ENCODE data around the gene RUFY1. TPM values are rescaled to one million over a fixed set of nuclear protein-coding genes. Genes with fewer than 3 reads are reported as not detected.
A peak's percentile ranks its signal among the peaks of the same experiment; 100 is the strongest.

Gene RUFY1
- total RNA-seq, 1 donor from 2014 or later, result 20.5 TPM

DNA sequence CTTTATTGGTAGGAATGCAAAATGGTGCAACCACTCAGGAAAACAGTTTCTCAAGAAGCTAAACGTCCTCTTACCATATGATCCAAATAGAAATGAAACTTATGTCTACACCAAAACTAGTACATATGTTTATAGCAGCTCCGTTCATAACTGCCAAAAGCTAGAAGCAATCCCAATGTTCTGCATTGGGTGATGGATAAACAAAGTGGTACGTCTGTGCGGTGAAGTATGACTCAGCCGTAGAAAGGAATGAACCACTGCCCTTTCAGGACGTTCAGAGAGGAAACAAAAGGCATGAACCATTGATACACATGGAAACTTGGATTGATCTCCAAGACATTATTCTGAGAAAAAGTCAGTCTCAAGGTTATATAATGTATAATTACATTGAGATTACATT lies 45.6 kb downstream of the RUFY1 start:
- DNase-seq (no peak), ATAC-seq (ENCODE audit: poor library complexity) (no peak)
- intact Hi-C loops (cut with DNase I), result no loop called here

DNA sequence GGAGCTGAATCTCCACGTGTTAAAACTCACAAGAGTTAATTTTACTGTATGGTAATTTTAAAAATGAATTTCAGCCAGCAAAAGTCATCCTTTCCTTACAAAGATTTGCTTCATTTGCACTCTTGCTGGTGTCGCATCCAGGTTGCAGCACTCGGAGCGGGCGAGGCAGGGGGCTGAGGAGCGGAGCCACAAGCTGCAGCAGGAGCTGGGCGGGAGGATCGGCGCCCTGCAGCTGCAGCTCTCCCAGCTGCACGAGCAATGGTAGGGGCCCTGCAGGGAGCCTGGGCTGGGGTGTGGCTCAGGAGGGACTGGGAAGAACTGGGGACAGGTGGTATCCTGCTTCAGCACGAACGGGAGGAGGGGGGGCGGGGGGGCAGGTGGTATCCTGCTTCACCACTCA lies 46.1 kb downstream of the RUFY1 start:
- intact Hi-C loops (cut with DNase I), result no loop called here
- ATAC-seq (ENCODE audit: poor library complexity) (no peak), DNase-seq (no peak)

DNA sequence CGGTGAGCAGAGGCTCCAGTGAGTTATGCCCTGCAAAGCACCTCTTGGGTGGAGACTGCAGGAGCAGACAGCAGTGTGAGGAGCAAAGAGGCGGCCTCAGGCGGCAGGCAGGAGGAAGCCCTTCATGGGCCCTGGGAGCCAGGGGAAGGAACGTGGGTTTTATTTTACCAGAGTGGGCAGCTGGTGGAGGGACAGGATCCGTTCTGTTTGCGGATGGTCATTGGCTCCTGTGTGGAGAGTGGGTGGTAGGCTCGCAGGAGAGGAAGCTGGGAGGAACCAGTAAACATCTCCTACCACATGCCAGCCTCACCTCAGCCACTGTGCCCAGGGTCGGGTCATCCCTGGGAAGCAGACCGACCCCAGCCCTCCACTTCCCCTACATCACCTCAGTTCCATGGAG lies 48.7 kb downstream of the RUFY1 start:
- intact Hi-C loops (cut with DNase I), result no loop called here
- DNase-seq (no peak), ATAC-seq (ENCODE audit: poor library complexity) (no peak)

DNA sequence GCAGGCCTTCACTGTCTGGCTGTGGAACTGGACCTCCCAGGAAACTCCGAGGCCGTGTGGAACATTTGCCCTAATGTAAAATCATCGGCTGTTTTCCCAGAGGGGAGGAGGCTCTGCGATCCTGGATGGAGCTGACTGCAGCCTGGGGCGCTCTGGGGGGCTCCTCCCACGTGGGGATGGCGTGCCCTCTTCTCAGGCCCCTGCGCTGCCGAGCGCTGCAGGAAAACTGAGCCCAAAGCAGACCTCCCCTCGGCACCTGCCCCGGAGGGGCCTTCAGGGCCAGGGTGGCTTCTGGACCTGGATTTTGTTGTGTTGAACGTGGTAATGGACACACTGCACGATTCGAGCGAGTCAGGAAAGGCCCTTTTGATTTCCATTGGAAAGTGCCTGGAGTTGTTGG lies 49.2 kb downstream of the RUFY1 start:
- intact Hi-C loops (cut with DNase I), result no loop called here
- DNase-seq (no peak), ATAC-seq (ENCODE audit: poor library complexity) (no peak)

DNA sequence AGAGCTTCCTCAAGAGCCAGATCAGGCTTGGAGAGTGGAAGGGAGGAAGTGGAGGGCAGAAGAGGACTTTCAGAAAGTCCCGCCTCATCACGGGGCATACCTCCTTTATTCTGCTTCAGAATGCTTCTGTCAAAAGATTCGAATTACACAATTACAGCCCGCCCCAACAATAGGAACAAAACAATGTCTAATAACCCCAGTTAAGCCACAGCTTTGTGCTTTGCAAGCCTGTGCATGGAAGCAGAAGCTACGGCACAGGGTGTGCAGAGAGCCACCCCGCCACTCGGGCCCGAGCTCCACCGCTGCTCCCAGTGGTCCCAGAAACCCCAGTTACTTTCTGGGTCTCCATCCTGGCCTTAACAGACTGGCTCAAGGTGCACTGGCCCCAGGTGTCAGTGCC lies 49.6 kb downstream of the RUFY1 start:
- intact Hi-C loops (cut with DNase I), result no loop called here
- ATAC-seq (ENCODE audit: poor library complexity), result no peak

DNA sequence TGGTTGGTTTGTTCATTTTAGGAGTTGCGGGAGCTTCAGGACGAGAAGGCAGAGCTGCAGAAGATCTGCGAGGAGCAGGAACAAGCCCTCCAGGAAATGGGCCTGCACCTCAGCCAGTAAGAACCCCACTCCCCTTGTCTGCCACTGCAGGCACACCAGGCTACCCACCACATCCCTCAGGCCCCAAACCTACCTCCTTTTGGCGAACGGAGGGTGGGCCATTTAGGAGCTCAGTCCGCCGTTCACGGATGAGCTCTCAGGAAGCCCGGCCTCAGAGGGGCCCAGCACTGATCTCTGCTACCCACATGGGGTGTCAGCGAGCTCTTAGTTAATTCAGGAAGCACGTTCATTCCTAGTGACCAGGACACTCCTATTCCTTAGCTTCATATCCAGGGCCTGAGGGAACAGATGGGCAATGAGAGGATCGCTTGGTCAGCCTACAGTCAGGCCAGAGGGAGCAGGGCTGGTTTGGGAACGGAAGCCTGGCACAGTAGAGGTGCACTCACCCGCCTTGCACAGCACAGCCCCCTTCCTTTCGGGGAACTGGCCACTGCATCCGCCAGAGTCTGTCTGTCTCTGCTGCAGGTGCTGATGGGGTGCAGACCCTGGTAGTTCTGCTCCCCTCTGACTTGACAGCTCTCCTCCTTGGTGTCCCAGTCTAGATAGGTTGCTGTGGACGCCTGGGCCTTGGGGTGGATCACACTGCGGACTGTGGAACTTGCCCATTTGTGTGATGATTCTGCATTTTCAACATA lies 51.7 kb downstream of the RUFY1 start:
- no peak for ATAC-seq (ENCODE audit: poor library complexity)
- intact Hi-C loops (cut with DNase I), result no loop called here
- DNase-seq, result no peak

More for the DNA sequence above, 49.6 kb downstream of the RUFY1 start:
- no peak for DNase-seq

DNA sequence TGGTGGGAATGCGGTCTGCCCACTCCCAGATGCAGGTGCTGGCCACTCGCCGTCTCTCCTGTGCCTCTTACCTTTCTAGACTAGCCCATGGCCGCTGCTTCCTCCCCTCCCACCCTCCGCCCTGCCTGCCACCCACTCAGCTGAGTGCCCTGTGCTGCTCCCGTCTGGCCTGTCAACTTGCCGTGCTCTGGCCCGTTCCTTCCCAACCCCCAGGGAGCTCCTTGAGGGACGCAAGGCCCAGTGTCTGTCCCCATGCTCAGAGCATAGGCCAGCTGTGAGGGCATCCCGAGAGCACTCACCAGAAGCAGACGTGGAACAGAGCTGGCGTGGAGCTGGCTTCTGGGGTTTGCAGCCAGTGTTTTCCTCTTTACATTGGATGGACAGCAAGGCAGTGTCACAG lies 53.0 kb downstream of the RUFY1 start:
- intact Hi-C loops (cut with DNase I), result no loop called here
- no peak for ATAC-seq (ENCODE audit: poor library complexity)
- no peak for DNase-seq

DNA sequence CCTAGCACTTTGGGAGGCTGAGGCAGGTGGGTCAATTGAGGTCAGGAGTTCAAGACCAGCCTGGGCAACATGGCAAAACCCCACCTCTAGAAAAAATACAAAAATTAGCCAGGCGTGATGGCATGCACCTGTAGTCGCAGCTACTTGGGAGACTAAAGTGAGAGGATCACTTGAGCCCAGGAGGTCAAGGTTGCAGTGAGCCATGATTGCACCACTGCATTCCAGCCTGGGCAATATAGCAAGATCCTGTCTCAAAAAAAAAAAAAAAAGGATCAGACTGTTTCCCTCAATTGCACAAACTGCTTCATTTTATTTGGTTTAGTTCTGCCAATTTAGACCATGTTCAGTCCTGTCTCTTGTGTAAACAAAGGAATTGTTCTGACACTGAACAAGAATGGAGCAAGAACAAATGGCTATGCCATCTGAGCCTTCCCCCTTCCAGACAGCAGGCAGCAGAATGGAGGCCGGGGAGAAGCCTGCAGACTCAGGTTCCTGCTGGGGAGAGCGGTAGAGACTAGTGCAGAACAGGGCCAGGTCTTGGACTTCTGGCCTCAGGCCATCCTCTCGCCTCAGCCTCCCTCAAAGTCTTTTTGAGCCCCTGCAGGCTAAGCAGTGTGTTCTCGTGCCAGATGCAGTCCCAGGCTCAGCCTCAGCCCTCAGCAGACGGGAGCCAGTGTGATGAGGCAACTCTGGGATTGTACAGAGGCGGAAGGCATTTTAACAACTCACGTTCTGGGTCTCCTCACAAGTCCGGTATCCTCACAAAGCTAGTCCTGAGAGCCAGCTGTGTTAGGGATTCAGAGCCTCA lies 54.9 kb downstream of the RUFY1 start:
- DNase-seq (no peak), ATAC-seq (ENCODE audit: poor library complexity) (no peak)
- intact Hi-C loops (cut with DNase I), result no loop called here

DNA sequence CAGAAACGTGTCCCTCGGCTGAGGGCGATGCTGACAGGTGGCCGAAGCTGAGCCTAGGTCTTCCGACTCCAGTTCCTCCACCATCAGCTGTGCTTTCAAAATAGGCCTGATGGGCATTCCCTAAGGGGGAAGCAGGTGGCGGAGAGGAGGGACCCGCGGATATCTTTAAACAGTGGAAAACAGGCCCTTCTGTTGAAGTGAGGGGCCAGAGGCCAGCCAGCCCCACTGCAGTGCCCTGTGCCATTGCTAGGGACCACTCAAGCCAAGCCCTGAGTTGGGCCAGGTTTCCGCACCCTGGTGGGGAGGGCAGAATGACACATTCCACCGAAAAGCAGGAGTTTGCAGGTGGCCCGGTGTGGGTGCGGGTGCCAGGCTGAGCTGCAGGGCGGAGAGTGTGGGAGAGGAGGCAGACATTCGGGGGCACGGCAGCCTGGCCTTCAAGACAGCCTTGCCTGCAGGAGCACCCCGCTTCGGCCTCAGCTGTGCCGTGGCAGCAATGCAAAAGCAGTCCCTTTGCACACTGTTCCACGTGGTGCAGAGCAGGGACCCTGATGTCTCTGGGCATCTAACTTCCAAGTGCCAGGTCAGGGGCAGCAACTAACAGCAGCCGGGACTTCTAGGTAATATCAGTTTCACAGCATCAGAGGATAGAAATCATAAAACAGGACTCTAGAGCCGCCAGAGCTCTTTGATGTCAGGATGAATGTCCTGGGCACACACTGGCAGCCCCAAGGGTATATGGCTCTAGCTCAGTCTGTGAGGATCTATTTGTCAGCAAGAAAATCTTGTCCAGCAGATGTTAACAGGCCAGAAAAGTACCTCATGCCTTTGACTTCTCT lies 55.9 kb downstream of the RUFY1 start:
- no peak for ATAC-seq (ENCODE audit: poor library complexity)
- intact Hi-C loops (cut with DNase I), result no loop called here
- no peak for DNase-seq

DNA sequence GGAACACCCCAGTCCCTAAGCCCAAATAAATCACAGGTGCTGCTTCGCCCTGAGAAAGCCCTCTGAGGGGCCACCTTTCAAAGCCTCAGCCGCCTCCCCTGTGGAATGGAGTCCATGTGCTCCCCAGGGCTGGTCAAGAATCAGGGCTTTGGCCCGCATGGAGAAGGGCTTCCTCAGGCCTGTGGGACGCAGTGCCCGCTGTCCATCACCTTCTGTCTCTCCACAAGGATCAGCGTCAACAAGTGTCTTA lies 56.5 kb downstream of the RUFY1 start:
- DNase-seq (no peak), ATAC-seq (ENCODE audit: poor library complexity) (no peak)
- intact Hi-C loops (cut with DNase I), result no loop called here

DNA sequence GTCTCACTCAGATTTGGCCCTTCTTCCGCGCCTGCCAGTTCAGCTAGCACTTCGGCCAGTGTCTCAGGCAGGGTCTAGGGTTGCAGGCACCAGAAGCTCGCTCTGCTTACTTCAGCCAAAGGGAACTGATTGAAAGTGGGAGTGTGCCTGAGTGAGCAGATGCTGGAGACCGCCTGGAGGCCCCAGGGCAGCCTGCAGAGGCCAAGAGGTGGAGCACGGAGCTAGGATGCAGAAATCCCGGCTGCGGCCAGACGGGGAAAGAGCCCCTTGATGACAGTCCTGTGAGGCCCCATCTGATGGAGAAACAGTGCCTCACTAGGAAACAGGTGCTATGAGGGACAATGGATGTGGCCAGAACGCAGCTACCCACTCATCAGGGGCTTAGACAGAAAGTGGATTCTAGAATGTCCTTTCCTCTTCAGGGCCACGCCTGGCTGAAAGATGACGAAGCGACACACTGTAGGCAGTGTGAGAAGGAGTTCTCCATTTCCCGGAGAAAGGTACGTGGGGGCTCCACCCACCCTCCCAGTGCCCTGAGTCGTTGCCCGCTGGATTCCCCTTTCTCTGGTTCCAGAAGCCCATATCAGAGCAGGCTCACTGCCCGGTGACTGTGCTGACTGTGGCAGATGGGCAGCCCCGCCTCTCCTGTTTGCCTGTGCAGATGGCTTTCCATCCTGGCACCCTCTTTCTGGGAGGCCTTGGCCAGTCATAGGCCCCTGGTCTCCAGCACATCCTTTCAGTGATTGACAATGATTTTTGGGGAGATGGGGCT lies 57.0 kb downstream of the RUFY1 start:
- intact Hi-C loops (cut with DNase I), result no loop called here
- DNase-seq (peak; percentile 75), ATAC-seq (ENCODE audit: poor library complexity) (peak; percentile 60)

DNA sequence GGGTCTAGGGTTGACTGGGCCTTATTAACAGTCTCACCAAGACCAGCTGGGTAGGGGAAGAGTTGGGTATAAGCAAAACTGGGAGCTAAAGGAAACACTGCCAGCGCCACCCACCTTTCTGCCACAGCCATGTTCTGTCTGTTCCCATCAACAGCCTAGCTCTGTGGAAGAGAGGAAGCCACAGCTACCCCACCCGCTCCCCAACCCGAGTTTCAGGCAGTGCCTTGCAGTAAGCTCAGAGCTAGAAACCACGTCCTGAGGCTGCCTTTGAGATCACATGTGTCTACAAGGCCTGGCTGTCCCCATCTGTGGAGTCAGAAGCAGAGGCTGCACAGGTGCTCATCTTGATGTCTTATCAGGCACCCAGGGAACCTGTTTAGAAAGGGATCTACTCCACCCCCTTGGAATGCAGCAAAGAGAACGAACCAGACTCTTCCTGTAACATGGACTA lies 57.8 kb downstream of the RUFY1 start:
- DNase-seq (no peak), ATAC-seq (ENCODE audit: poor library complexity) (peak; percentile 2)
- intact Hi-C loops (cut with DNase I), result no loop called here

DNA sequence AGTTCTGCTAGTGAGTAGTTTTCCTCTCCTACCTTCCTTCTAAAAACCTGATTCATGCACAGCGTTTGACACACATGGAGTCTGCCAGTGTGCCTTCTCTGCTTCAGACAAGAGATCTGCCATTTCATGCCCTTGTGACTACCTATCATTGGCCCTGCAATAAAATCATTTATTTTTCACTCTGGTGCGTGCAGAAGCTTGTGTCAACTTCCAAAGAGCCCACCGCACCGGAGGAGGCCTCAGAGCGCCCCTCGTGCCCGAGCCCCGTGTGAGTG lies 59.4 kb downstream of the RUFY1 start:
- DNase-seq (no peak), ATAC-seq (ENCODE audit: poor library complexity) (no peak)
- intact Hi-C loops (cut with DNase I), result loop anchor here (10.0 kb wide), 1 partner anchor 115 kb away; no protein-coding TSS in a partner anchor

DNA sequence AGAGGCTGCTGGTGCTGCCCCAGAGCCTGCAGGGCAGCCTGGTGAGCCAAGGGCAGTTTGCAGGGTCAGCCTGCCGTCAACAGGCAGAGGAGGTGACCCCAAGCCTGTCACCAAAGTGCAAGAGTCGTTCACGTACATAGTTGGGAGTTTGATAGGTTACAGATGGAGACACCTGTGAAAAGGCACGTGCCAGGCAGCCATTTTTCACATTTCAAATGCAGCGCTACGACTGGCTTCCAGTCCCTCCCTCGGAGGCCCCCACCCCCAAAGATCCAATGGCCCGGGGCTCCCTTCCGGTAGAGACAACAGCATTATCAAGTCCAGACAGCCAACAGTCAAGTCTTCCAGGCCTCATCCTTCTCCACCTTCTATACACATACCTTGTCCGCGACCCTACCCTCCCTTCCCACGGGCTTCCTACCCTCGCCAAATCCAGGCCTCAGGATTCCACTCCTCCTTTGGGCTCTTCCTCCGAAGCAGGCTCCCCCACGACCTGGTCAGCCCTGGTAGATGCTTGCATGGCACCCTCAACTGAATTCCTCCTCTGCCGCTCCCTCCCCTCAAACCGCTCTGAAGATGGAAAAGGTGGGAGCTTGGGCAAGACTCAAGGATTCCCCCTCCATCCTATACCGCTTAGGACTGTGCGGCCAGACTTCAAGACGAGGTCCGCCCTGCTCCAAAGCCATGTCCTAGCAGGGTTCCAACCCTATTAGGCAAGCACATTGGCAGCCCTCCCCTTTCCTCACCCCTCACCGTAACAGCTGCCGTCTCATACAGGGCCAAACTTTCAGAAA lies 60.0 kb downstream of the RUFY1 start:
- no peak for DNase-seq
- ATAC-seq (ENCODE audit: poor library complexity), result peak; percentile 23
- intact Hi-C loops (cut with DNase I), result loop anchor here (10.0 kb wide), 1 partner anchor 114 kb away; no protein-coding TSS in a partner anchor

DNA sequence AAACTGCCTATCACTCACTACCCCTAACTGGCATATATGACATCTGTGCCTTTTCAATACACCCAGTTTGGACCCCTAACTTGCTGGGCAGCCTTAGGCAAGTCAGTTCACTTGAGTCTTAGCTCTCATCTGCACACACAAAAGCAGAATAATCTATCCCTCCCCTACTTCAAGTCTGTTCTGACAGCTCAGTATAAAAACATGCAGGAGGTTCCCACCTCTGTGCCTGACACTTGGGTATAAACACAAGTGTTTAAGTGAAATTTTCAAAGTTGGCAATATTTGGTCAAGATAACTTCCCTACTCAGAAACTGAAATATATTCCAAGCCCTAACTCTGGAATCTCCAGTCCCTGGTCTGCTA lies 60.5 kb downstream of the RUFY1 start:
- ATAC-seq (ENCODE audit: poor library complexity) (no peak), DNase-seq (no peak)
- intact Hi-C loops (cut with DNase I), result loop anchor here (10.0 kb wide), 1 partner anchor 114 kb away; no protein-coding TSS in a partner anchor

DNA sequence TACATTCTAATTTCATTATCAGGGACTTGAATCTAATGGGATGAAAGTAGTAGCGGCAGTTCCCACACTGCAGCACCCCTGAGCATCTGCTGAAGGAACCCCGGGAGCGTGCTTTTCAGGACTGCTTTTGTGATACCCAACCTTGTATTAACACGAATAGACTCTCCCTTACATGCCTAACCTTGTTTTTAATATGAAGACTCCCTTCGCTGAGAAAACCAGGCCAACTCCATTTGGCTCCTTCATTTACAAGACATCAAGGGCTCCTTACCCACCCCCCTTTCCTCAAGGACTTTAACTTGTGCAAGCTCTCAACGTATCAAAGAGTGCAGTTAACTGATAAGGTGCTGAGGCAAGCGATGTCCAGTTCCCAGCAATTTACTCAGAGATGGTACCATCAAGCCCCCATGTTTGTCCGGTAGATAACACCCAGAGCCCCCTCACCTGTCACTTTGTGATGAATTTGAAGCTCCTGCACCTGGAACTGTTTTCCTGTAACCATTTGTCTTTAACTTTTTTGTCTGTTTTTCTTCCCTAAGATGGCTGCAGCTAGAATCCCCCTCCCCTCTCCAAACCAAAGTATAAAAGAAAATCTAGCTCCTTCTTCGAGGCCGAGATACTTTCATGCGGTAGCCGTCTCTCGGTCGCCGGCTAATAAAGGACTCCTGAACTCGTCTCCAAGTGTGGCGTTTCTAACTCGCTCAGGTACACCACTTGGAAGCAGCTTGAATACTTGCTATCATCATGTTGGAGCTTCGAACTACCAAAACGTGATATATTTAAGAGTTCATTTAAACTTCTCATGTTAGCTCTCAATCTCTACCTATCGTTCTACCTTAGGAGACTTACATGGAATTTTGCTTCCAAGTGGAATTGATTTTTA lies 62.5 kb downstream of the RUFY1 start:
- ATAC-seq (ENCODE audit: poor library complexity), result no peak
- intact Hi-C loops (cut with DNase I), result loop anchor here (10.0 kb wide), 1 partner anchor 112 kb away; no protein-coding TSS in a partner anchor
- no peak for DNase-seq

DNA sequence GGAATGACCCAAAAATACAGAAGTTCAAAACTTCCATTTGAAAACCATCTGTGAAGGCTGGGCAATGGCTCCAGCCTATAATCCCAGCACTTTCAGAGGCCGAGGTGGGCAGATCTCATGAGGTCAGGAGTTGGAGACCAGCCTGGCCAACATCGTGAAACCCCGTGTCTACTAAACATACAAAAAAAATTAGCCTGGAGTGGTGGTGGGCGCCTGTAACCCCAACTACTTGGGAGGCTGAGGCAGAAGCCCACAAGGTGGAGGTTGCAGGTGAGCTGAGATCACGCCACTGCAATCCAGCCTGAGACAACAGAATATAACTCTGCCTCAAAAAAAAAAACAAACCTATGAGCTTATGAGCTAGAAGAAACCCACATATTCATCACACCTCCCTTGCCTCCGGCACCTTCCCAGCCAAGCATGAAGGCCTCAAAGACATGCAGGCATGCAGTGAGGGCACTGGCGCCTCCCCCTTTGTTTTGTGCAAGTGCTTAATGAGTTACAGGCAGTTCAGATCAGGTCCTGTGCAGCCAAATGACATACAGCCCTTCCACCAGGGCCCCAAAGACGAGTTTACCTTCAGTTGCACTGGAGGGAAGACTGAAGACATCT lies 63.2 kb downstream of the RUFY1 start:
- intact Hi-C loops (cut with DNase I), result loop anchor here (10.0 kb wide), 1 partner anchor 111 kb away; no protein-coding TSS in a partner anchor
- no peak for ATAC-seq (ENCODE audit: poor library complexity)

More for the DNA sequence above, 63.2 kb downstream of the RUFY1 start:
- DNase-seq, result no peak
